Neural progenitor cell (in vitro differentiated cells): ENCODE data around the gene DAB2.

Source experiments
- EZH2 ChIP-seq: fragments of 200-600 bp; sonication (generic); IDR thresholded peaks from 2 replicates; pipeline ENCODE4 v1.6.1; 2017; ENCODE audit warnings: antibody characterized with exemption, mild to moderate bottlenecking, moderate library complexity
- TF ChIP-seq, protein P1 (sequence below): fragments of 200-600 bp; sonication (generic); IDR thresholded peaks from 2 replicates; pipeline ENCODE4 v1.5.1; 2017; ENCODE audit warnings: antibody characterized with exemption, mild to moderate bottlenecking

DNA sequence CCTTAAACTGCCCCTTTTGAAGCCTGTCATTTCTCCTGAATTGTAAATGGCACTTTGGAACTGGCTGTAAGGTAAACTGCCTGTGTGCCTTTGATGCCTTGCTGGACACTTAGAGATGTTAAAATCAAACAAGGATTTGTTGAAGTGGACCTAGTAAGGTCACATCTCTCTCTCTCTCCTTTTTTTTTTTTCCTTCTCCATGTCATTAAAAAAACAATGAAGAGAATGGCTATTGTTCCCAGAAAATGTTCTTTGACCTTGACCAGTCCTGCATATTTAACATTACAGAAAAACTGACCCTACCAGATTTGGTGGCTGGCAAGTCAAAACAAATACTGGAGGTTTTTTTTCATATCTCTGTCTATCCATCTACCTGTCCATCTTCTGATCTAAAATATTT lies 2.9 kb upstream of the DAB2 start:
- TF ChIP-seq, protein P1, sequence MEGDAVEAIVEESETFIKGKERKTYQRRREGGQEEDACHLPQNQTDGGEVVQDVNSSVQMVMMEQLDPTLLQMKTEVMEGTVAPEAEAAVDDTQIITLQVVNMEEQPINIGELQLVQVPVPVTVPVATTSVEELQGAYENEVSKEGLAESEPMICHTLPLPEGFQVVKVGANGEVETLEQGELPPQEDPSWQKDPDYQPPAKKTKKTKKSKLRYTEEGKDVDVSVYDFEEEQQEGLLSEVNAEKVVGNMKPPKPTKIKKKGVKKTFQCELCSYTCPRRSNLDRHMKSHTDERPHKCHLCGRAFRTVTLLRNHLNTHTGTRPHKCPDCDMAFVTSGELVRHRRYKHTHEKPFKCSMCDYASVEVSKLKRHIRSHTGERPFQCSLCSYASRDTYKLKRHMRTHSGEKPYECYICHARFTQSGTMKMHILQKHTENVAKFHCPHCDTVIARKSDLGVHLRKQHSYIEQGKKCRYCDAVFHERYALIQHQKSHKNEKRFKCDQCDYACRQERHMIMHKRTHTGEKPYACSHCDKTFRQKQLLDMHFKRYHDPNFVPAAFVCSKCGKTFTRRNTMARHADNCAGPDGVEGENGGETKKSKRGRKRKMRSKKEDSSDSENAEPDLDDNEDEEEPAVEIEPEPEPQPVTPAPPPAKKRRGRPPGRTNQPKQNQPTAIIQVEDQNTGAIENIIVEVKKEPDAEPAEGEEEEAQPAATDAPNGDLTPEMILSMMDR: no peak
- TF ChIP-seq EZH2: no peak
